Lung microvascular endothelial cell (primary cell): ENCODE results near the gene GUK1. TPM values are rescaled to one million over a fixed set of nuclear protein-coding genes. Genes with fewer than 3 reads are reported as not detected.
"Not testable (repeated sequence)": the region's sequence is repeated elsewhere in the genome, so short reads cannot be mapped to it uniquely, and the experiment has no call there.

ENCODE experiments used
- DNase-seq, 2 donors: peaks; one replicate each; pipeline versions ENCODE4 v3.0.0 to v3.0.0-alpha.2; 2010; ENCODE audit warnings: low read depth in 2 of 2
- total RNA-seq: library from RNA; depleted of rRNA; stranded (reverse); fragments of >200 nt; gene quantifications from 2 replicates; pipeline ENCODE4 v1.2.1, GENCODE V29; 2014

The GUK1 gene
- total RNA-seq, 1 donor from 2014 or later, result 952 TPM

DNA sequence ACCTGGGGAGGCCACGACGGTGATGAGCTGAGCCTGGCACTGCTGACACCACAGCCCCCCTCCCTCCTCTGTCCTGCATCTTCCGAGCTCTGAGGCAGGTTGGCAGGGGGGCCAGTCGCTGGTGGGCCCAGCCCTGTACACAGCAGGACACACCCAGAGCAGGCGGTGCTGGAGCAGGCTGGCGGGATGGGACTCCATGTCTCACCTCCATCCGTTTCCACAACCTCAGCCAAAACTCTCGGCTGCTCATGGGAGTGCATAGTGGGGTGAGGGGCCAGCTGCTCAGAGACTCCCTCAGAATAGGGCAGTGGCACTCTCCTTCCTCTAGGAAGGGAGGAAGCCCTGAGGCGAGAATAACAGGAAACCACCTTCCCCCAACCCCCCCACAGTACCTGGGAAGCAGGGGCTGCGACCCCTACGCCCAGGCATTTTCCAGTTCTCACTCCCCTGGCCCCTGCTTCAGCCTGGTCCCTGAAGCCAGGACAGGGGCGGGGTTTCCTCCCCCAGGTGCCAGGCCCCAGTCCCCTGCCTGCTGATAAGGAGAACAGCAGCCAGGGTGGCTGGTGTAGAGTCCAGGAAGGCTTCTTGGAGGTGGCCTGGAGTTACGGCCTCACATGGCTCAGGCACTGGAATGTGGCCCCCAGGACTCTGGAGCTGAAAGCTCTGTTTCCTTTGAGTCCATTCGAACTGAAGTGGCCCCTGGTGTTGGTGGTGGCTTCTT, 22.4 kb downstream of the GUK1 start:
- peak; percentile 40 to 94 for DNase-seq

DNA sequence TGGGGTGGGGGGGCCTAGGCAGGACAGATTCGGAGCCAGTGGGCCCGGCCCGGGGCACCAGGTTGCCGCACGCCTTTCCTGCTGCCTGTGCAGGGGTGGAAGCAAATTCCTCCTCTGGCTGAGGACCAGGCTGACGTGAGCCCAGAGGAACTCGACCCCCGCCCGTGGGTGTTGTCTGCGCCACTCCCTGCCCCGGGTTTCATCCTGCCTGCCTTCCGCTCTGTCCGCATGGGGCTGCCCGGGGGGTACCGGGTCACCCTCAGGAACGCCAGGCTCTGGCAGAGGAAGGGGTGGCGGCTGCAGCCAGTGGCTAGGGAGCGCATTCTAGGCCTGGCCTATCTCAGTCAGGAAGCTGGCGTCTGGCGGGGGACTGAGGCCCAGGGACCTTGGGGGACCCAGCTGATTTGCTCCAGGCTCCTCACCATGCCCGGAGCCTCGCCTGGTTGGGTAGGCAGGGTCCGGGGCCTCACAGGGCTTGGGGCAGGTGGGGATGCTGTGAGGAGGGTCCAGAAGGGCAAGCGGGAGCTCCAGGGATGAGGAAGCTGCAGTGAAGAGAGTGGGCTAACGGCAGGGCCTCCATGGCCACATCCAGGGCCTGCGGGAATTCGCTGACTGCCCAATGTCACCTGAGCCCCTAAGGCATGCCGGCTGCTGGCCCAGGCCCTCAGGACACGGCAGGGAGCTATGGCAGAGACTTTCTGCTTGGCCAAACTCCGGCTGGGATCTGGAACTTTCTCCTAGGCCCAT, 23.1 kb downstream of the GUK1 start:
- peak; percentile 46 to 95 for DNase-seq

DNA sequence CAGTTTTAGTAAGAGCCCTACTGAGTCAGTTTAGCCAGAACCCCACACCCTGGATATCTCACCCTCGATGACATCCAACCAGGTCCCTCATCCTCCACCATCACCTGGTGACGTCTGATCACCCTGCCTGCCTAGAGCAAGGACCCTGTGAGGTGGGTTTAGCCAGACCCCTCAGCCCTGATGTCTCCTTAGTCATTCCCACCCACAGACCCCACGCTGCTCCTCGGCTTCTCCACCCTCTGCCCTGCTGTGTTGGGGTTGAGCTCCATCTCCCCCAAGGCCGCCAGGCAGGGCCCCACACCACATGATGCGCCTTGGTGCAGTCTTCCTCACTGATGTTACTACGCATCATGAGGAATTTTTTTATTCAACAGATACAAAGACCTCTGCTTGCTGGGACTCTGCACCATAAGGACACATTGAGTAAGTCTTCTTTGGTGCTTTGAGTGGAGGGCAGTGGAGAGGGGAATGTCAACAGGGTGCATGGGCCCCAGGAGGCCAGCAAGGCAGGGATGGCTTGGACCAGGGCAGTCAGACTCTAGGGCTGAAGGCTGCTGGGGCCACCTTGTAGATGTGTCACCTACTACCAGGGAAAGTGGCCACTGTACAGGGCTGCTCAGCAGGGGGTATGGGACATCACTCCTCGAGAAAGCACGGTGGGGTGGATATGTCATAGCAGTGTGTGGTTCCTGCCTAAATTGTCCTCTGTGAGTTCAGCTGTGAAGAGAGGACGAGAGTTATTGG, 23.9 kb downstream of the GUK1 start:
- no peak for DNase-seq

DNA sequence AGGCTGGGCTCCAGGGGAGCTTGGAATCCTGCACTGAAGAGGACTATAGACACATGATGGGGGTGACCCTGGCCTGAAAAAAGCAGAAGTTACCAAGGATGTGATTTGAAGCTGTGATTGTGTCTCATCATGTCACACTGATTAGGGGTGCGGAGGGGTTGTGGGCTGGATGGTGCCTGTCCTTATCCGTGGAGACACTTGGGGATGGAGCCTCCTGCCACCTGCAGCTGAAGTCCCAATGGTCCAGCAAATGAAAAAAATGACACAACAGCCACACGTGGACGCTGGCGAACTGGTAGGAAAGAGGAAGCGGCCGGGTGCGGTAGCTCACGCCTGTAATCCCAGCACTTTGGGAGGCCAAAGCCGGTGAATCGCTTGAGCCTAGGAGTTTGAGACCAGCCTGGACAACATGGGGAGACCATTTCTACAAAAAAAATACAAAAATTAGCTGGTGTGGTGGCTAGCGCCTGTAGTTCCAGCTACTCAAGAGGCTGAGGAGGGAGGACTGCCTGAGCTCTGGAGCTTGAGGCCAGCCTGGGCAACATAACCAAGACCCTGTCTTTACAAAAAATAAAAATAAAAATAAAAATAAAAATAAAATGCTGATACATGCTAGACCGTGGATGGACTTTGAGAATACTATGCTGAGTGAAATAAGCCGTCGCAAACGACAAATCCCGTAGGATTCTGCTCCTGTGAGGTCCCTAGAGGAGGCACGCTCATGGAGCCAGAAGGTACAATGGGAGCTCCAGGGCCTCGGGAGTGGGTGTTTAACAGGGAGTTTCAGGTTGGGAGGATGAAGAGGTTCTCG, 24.7 kb downstream of the GUK1 start:
- peak in 1 of 2 donors; percentile 58 for DNase-seq

DNA sequence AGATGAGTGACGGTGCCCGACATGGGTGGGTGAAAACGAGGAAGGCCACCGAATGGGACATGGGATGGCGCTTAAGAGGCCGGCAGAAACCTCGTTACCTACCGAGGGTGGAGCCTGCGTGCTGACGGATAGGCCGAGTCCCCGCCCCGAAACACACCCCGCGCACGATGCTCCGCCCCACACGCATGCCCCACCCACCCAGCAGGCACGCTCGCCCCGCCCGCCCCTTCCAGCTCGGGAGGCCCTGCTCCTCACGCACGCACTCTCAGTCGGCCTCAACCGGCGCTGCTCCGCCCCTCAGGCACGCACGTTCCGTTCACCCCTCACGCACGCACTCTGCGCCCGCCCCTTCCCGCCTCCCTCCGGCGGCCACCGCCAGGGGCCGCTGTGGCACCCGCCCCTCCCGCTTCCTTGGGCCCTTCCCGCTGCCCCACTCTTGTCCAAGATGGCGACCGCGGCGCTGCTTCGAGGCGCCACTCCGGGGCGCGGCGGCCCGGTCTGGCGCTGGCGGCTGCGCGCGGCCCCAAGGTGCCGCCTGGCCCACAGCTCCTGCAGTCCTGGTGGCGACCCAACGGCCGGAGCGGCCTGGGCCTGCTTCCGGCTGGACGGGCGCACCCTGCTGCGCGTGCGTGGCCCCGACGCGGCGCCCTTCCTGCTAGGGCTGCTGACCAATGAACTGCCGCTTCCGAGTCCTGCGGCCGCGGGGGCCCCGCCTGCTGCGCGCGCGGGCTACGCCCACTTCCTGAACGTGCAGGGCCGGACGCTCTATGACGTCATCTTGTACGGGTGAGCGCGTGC, 25.5 kb downstream of the GUK1 start, which contains the start of gene IBA57:
IBA57 (plus strand) TSS at position 433 of the 798 bp plus-strand sequence; CDS start at position 446, 13 bp downstream.
- DNase-seq, result peak; percentile 99 to 100

DNA sequence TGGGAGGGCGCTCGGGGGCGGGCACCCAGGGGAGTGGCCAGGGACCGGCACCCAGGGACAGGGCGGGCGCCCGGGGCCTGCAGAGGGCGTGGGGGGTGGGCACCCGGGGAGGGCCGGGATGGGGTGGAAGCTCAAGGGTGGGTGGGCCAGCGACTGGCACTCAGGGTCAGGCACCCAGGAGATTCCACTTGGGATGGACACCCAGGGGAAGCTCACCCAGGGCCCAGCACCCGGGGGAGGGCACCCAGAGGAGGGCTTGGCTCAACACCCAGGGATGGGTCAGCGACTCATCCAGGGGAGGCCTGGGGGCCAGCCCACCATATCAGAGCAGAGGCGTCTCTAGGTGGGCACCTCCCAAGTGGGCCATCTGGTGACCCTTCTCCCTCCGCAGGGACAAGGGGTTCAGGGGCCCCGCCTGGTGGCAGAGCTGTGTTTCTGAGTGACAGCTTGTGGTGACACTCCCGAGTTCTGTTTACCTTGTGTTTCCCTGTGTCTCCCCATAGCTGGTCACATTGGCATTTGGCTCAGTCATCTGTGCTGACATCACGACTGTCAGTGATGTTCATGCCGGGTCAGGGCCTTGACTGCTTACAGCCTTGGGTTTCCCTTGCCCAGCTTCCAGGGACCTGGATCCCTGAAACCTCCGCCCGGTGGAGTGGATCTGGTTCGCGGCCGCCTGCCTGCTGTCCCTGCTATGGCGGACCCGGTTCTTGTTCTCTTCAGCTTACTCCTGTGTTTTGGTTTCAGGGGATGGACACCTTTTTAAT, 26.3 kb downstream of the GUK1 start:
- DNase-seq, result peak; percentile 64 to 92

DNA sequence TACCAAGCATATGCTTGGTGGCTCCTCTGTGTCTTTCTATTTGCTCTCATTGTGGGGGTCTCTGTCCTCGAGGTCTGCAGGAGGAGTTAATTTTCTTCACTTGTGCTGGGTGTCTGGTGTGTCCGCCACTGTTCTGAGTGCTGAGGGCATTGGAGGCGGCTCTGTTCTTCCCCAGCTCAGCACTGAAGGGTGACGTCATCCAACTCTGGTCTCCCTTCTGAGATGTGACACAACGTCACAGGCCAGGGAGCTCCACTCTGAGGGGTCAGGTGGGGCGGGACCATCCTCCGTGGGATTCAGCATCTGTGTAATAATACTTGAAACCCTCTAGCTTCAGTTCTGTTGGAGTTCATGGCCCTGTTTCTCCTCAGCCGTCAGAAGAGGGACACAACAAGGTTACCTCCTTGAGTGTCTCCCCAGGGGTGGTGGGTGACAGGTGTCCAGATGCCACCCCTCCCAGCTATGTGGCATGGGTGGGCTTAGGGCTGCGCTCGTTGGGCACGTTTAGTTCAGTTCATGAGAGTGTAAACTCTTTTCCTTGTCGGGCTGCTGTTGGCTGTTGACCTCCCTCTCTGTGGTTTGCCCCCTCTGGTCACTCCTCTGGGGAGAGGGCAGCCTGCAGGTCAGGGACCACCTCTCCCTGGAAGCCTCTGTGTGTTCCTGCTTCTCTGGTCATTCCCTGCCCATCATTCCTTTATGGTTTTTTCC, 28.6 kb downstream of the GUK1 start:
- no peak for DNase-seq

DNA sequence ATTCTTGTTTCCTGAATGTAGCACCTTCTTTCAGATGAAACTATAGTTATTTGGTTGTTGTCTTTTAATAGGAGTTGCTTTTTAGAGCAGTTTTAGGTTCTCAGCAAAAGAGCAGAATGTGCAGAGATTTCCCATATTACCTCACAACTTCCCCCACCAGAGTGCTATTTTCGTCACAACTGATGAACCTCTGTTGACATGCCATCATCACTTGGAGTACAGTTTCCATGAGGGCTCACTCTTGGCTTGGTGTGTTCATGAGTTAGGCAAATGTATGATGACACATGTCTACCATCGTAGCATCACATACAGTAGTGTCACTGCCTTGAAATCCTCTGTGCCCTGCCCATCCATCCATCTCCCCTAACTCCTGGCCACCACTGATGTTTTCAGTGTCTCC, 29.3 kb downstream of the GUK1 start:
- no peak for DNase-seq

DNA sequence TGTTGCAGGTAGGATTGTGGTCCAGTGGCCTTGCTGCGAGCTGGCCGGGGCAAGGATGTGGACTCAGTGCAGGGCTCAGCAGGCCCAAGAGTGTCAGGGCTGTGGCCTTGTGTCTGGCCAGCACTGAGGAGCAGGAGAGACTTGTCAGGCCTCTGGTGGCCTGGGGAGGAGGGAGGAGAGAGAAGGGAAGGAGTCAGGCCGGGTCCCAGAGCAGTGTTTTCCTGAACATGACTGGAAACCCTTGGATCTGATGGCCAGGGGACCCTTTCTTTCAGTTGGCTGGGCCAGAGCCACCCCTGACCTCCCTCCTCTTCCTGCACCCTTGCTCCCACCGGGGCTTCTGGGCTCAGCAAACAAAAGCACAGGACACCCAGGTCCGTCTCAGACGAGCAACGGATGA, 30.6 kb downstream of the GUK1 start:
- no peak for DNase-seq

DNA sequence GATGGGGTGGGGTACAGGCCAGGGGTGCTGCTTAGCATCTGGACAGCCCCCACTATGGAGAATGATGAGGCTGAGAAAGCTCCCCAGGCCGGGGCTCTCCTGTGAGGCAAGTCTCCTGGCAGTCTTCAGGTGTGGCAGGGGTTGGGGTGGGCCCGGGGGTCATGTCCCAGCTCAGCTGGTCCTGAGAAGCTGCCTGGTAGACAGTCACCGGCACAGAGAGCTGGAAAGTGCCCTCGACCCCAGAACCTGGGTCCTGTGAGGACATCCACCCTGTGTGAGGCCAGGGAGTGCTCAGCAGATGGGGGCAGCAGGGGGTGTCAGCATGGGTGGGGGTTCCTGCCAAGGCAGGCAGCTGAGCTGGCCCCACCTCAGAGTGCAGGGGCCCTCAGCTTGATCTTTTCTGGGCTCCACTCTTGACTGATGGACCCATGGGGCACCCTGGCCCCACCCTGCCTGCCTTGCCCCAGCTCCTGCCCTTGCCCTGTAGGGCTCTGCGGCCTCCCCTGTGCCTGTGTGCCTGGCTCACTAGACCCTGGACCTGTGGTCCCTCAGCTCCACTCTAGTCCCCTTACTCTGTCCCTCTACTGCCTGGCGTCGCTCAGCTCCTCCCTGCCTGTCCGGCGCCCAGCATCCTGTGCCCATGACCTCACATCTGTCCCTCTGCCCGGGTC, 31.3 kb downstream of the GUK1 start:
- DNase-seq, result no peak

DNA sequence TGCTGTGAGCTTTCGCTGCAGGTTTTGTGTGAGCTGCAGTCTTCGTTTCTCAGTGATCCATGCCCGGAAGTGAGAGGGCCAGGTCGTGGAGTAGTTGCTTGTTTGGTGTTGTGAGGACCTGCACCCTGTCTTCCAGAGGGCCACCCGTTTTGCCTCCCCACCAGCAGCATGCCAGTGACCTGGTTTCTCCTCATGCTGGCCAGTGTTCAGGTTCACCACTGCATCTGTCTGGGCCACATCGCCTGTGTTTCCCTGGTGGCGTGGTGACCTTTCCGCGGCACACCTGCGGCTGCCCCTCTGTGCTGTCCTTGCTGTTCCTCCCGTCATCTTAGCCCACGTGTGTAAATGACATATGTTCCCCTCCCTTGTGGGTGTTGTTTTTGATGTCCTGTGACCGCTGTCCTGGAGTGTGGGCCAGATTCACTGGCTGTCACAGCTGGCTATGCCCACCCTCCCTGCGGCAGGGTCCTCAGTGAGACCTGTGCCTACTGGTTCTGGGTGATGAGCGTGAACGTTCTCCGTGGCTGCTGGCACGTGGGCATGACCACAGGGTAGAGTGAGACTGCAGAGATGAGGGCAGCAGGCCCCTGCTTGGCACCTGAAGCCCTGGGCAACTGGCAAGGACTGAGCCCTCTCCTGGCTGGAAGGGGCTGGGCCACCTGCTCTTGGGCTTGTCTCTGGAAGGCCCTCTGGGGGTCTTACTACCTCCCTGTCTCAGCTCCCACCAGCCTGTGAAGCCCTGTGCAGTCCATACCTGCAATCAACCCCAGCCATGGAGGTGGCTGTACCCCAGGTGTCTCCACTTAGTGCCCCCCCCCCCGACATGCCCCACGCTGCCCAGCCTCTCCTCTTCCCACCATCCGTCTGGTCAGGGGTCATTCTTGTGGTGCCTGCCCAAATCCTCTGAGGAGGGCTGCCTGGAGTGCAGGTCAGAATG, 32.8 kb downstream of the GUK1 start:
- no peak for DNase-seq

DNA sequence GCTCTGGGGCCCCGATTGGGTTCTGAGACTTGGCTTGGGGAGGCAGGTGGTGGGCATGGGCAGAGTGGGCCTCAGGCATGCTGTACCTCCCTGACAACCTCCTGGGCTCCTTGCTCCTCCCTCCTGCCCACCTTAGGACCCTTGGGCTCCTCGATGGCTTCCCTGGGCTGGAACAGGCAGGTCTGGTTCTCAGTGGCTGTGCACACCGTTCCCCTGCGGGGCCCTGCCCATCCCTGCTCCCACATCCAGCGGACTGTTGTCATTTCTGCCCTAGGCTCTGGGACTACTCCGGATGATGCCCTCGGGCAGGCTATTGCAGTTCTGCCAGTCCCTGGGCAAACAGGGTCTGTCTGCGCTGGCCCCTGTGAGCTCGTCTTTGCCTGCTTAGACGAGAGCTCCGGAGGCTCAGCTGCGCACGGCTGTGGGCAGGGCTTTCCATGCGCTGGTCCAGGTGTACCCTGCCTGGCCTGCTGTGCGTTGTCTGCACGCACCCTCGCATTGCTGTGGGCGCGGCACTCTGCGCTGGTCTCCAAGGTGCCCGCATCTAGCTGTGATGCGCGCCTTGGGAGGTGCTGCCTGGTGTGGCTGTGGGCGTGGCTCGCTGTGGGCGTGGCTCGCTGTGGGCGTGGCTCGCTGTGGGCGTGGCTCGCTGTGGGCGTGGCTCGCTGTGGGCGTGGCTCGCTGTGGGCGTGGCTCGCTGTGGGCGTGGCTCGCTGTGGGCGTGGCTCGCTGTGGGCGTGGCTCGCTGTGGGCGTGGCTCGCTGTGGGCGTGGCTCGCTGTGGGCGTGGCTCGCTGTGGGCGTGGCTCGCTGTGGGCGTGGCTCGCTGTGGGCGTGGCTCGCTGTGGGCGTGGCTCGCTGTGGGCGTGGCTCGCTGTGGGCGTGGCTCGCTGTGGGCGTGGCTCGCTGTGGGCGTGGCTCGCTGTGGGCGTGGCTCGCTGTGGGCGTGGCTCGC, 33.7 kb downstream of the GUK1 start:
- DNase-seq, result not testable (repeated sequence)

DNA sequence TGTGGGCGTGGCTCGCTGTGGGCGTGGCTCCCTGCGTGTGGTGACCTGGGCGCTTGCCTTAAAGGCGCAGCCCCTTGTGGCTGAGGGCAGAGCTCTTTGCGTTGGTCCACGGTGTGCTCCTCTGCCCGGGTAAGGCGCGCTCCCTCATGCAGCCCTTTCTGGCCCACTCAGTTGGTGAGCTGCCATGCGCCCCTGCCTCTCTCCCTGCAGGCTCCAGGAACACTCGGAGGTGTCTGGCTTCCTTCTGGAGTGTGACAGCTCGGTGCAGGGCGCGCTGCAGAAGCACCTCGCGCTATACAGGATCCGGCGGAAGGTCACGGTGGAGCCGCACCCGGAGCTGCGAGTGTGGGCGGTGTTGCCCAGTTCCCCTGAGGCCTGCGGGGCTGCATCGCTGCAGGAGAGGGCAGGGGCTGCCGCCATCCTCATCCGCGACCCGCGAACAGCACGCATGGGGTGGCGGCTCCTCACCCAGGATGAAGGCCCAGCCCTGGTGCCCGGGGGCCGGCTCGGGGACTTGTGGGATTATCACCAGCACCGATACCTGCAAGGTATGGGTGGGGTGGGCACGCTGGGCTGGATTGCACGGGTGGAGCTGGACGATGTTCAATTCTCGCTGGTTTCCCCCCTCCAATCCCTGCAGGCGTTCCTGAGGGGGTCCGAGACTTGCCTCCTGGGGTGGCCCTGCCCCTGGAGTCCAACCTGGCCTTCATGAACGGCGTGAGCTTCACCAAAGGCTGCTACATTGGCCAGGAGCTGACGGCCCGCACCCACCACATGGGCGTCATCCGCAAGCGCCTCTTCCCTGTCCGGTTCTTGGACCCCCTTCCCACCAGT, 34.6 kb downstream of the GUK1 start:
- no peak for DNase-seq

DNA sequence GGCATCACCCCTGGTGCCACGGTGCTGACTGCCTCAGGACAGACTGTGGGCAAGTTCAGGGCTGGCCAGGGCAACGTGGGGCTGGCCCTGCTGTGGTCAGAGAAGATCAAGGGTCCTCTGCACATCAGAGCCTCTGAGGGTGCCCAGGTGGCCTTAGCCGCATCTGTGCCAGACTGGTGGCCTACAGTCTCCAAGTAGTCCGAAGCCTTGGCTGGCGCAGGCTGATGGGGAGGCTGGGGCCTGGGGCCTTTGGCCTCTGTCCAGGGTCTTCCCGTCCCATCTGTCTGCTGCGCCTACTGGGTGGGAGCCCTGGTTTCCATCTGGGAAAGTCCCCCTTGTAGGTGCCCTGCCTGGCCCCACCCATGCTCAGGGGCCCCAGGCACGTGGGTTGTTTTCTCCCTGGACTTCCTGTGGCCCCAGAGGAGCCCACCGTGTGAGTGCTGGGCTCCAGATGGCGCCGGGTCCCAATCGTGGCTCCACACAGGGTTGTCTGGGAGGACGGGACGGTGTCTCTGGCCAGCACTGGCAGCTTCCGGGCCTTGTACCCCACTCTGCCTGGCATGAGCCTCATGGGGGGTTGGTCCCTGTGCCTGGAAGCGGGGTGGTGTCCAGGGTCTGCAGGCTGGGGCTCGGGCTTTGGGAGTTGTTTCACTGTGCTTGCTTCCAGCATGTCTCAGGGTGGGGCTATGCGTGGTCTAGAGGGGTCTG, 35.4 kb downstream of the GUK1 start:
- DNase-seq, result no peak

DNA sequence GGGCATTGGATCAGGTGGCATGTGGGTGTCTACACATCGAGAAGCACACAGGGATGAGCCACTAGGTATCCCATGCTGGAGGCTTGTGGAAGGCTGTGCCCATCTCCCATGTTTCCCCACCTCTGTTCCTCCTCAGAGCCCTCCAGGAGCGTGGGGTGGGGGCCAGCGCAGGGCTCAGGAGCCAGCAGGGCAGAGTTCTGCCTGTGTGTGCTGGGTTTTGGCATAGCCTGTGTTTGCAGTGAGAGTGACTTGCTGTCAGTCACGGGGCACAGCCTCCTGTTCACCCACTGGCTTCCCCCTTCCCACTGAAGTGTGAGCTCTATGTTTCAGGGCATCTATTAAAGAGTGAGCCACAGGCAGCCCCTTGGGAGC, 35.9 kb downstream of the GUK1 start:
- no peak for DNase-seq
